GM10266 (cell line): Measurements from ENCODE around the gene LIPE.
A peak's percentile ranks its signal among the peaks of the same experiment; 100 is the strongest.

Experiments used
- DNase-seq: peaks from one replicate; pipeline ENCODE4 v3.0.0; 2012; ENCODE audit errors: extremely low spot score
- TF ChIP-seq, protein P1 (sequence below): IDR thresholded peaks from 2 replicates; pipeline ENCODE4 v1.5.1; 2012; ENCODE audit warnings: mild to moderate bottlenecking, low read depth; ENCODE audit not compliant: control insufficient read depth, insufficient read depth; ENCODE audit errors: missing control alignments

The LIPE gene

DNA sequence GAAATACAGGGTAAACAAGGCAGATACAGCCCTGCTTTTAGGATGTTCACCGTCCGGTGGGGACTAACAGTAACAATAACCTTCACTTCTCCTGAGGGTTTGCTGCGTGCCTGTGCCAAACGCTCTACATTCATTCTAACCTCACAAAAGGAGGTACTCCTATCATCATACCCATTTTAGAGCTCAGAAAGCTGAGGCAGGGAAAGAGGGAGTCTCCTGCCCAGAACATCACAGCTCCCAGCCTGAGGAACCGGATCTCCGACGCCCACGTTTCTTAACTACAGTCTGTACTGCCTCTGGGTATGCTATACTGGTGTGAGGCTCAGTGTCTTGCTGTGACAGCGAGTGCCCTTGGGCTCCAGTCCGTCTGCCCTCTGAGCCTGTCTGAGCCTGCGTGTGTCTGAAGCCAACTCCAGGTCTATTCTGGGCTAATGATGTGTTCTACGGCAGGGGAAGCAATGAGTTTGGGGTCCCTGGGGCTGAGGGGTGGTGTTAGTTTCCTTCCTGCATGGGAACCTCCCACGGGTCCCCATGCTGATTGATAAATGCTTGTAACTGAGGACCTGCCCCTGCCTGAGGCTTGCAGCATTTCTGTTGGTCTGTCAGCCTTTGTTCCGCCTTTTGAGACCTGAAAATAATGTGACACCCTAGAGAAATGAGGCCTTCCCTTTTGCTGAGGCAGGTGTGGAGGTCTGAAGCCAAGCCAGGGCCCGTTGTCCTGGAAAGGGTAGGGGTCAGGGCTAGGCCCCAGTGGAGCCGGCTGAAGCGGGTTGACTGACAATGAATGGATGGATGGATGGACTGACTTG, 4.9 kb downstream of the LIPE start:
- DNase-seq: no peak
- TF ChIP-seq, protein P1, sequence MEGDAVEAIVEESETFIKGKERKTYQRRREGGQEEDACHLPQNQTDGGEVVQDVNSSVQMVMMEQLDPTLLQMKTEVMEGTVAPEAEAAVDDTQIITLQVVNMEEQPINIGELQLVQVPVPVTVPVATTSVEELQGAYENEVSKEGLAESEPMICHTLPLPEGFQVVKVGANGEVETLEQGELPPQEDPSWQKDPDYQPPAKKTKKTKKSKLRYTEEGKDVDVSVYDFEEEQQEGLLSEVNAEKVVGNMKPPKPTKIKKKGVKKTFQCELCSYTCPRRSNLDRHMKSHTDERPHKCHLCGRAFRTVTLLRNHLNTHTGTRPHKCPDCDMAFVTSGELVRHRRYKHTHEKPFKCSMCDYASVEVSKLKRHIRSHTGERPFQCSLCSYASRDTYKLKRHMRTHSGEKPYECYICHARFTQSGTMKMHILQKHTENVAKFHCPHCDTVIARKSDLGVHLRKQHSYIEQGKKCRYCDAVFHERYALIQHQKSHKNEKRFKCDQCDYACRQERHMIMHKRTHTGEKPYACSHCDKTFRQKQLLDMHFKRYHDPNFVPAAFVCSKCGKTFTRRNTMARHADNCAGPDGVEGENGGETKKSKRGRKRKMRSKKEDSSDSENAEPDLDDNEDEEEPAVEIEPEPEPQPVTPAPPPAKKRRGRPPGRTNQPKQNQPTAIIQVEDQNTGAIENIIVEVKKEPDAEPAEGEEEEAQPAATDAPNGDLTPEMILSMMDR: no peak

DNA sequence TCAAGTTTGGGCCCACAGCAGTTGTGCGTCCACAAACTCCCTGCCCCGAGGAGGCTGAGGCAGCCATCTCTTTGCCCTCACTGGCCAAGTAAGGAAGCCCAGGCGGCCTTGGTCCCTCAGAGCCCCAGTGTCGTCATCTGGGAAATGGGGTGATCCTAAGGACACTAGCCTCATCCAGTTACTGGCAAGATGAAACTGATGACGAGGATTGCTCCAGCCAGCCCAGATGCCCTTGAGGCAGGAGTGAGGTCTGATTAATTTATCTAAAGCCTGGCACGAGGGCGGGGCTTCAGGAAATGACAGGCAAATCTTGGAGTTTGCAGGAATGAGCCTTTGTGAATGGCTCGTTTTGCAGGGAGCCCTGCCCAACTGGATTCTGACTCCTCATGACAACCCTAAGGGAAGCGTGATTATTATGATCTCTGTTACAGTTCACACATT, 5.6 kb downstream of the LIPE start:
- TF ChIP-seq, protein P1: no peak
- no peak for DNase-seq

DNA sequence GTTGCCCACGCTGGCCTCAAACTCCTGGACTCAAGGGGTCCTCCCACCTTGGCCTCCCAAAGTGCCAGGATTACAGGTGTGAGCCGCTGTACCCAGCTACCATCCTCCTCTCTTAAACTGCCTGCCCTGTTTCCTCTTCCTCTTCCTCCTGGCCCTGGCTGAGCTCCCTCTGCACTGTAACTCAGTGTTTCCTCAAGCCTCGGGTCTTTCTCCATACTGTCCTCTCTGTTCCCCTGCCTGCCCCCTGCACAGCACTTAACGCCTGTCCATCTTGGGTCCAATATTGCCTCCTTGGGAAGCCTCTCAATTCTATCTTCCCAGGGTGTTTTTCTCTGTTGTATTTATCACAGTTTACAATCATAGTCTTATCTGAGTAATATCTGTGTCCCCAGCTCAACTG, 6.1 kb downstream of the LIPE start:
- TF ChIP-seq, protein P1: no peak
- no peak for DNase-seq

DNA sequence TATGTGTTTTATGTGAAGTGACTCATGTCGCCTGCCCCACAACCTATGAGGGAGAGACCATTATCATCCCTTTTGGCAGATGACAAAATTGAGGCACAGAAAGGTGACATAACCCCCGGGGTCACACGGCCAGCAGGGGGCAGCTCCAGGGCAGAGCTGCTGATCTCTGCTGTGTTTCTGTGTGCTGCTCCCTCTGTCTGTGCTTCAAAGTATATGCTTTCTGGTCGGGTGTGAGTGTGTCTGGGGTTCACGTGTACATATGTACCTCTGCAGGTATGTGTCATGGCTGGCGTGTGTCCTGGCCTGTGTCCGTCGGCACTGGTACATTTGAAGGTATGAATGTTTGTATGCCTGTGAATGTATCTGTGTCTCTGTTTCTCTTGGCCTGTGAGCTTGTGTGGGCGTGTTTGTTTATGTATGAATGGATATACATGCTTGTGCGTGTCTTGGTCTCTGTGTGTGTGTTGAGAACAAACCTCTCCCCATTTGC, 7.1 kb downstream of the LIPE start:
- DNase-seq: peak; percentile 84
- TF ChIP-seq, protein P1: peak; percentile 92

DNA sequence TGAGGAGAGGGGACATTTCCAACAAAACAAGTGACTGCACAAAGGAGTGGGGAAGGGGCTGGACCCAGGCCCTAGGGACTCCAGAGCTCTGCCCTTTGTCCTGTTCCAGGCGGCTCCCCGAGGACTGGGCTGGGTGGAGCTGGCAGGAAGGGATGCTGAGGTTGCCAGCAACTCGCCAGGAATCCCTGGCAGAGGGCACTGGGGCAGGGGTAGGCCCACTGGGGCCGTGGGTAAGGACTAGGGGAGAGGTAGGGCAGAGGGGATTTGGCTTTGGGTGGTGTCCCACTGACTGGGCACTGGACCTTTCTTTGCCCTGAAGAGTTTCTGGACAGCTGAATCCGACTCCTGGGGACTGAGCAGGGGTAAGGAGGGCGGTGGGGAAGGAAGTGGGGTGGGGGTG, 7.9 kb downstream of the LIPE start:
- DNase-seq: no peak
- TF ChIP-seq, protein P1: no peak

DNA sequence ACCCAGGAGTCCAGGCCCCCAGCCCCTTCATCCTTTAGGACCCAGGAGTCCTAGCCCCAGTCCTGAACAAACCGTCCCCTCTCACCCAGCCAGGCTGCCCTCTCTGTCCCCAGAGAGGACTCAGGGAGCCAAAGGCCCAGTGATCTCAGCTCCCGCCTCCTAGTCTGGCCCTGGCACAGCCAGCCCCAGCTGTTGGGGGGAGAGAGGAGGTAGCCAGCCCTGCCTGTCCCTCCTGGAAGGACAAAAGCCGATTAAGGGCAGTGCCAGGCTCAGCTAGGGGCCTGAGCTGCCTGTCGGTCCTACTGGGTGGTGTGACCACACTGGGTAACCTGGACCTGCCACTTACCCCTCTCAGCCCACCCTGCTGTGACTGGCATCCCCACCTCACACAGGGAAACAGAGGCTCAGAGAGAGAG, 14.5 kb downstream of the LIPE start:
- TF ChIP-seq, protein P1: no peak

DNA sequence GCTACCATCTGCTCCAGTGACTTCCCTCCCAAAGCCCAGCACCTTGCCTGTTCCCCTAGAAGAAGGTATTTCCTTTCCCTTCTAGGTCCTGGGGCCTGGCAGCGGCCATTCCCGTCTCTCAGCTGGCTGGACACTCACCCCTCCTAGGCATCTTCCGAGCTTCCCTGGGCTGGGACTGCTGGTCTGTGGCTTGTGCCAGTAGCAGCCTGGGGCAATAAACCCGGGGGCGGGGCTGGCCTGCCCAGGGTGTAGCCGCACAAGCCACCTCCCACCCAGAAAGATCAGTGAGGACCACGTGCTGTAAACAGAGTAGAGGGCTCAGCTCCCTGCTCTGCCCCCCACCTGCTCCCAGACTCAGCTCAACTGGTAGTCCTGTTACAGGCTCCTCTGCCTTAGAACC, 15.0 kb downstream of the LIPE start:
- no peak for DNase-seq
- TF ChIP-seq, protein P1: no peak

More for the DNA sequence above, 14.5 kb downstream of the LIPE start:
- DNase-seq: no peak
